H1 (cell line): ENCODE results near the gene TMEM181. TPM values are rescaled to one million over a fixed set of nuclear protein-coding genes. Genes with fewer than 3 reads are reported as not detected.

Source experiments
- CTCF ChIA-PET: fragments of 300-600 bp; sonication (Branson Sonifier 250); formaldehyde crosslinking; loops from one replicate; lab custom pipeline; 2021; ENCODE audit not compliant: partially characterized antibody; lab: Charles Lee
- POLR2A ChIA-PET: fragments of 300-600 bp; sonication (Branson Sonifier 250); formaldehyde crosslinking; loops from one replicate; lab custom pipeline; 2021; ENCODE audit warnings: inconsistent platforms; ENCODE audit not compliant: partially characterized antibody; lab: Charles Lee
- DNase-seq, 2 experiments: peaks; one replicate each; pipeline versions ENCODE4 v3.0.0 to v3.0.0-alpha.2; 2010 to 2022; ENCODE audit warnings: low spot score in 2 of 2, low read depth in 1 of 2, mixed read lengths in 1 of 2
- FAIRE-seq: peaks from 2 replicates; lab custom pipeline; 2011; peaks lifted over from hg19 to GRCh38; lab: Jason Lieb, UNC
- H2AFZ ChIP-seq: 2 replicates; pipeline ENCODE4 v1.8.1; 2012; ENCODE audit warnings: low read length, inconsistent platforms
- H2AK5ac ChIP-seq: 2 replicates; pipeline ENCODE4 v1.6.1; 2013; ENCODE audit warnings: low read depth, low read length
- H2BK120ac ChIP-seq: replicated peaks from 2 replicates; pipeline ENCODE3; 2013; ENCODE audit warnings: low read depth, low read length, inconsistent platforms
- H2BK12ac ChIP-seq: 2 replicates; pipeline ENCODE4 v1.6.1; 2013; ENCODE audit warnings: low read depth, low read length
- H2BK15ac ChIP-seq: 2 replicates; pipeline ENCODE4 v1.6.1; 2013; ENCODE audit warnings: low read length
- H2BK20ac ChIP-seq: 2 replicates; pipeline ENCODE4 v1.6.1; 2013; ENCODE audit warnings: low read length
- H2BK5ac ChIP-seq: 2 replicates; pipeline ENCODE4 v1.6.1; 2013; ENCODE audit warnings: low read depth, low read length
- H3K14ac ChIP-seq: 2 replicates; pipeline ENCODE4 v1.6.1; 2013; ENCODE audit warnings: inconsistent platforms; ENCODE audit not compliant: insufficient read length
- H3K18ac ChIP-seq: 2 replicates; pipeline ENCODE4 v1.6.1; 2013; ENCODE audit warnings: low read length; ENCODE audit errors: extremely low read depth
- H3K23ac ChIP-seq: 2 replicates; pipeline ENCODE4 v1.6.1; 2013; ENCODE audit warnings: inconsistent platforms; ENCODE audit not compliant: insufficient read length
- H3K23me2 ChIP-seq: 2 replicates; pipeline ENCODE4 v1.6.1; 2013; ENCODE audit warnings: low read depth, low read length
- H3K27ac ChIP-seq: 2 replicates; pipeline ENCODE4 v1.6.1; 2011; ENCODE audit warnings: low read depth, low read length, inconsistent platforms
- H3K27me3 ChIP-seq, 4 experiments: replicated peaks in 1 of 4; 1 replicate in 1 of 4; 2 replicates in 3 of 4; pipeline versions ENCODE4 v1.6.1 to v1.8.1; 2011 to 2013; ENCODE audit warnings: low read length in 3 of 4, mild to moderate bottlenecking in 3 of 4, inconsistent platforms in 2 of 4, mixed read lengths in 2 of 4, moderate library complexity in 1 of 4; ENCODE audit not compliant: control insufficient read depth in 3 of 4, insufficient read depth in 3 of 4; ENCODE audit errors: extremely low read depth in 1 of 4
- H3K36me3 ChIP-seq, 4 experiments: 2 replicates each; pipeline versions ENCODE4 v1.6.1 to v1.8.1; 2011 to 2013; ENCODE audit warnings: mild to moderate bottlenecking in 4 of 4, low read length in 3 of 4, moderate library complexity in 2 of 4, control low read depth in 1 of 4, inconsistent platforms in 1 of 4; ENCODE audit not compliant: insufficient read depth in 4 of 4, control insufficient read depth in 2 of 4
- H3K4ac ChIP-seq: replicated peaks from 2 replicates; pipeline ENCODE3; 2013; ENCODE audit warnings: low read length, low read depth, mixed read lengths, inconsistent platforms; ENCODE audit not compliant: insufficient read length
- H3K4me1 ChIP-seq, 4 experiments: replicated peaks in 1 of 4; 1 replicate in 1 of 4; 2 replicates in 3 of 4; pipeline versions ENCODE4 v1.6.1 to v1.8.1; 2011 to 2013; ENCODE audit warnings: low read length in 3 of 4, inconsistent platforms in 2 of 4, mixed read lengths in 1 of 4; ENCODE audit not compliant: insufficient read depth in 4 of 4, control insufficient read depth in 3 of 4
- H3K4me2 ChIP-seq, 2 experiments: 2 replicates each; pipeline versions ENCODE4 v1.6.1 to v1.8.1; 2011 to 2013; ENCODE audit warnings: low read depth in 2 of 2, low read length in 2 of 2, control low read depth in 1 of 2, inconsistent platforms in 1 of 2, mild to moderate bottlenecking in 1 of 2; ENCODE audit not compliant: insufficient read depth in 1 of 2
- H3K4me3 ChIP-seq, 4 experiments: fragments of 200-600, 300-600 bp in 1 of 4; sonication (generic), shearing (Covaris generic), sonication (Bioruptor Twin) in 1 of 4; 2 replicates each; pipeline versions ENCODE4 v1.5.1 to v1.8.1; 2011 to 2016; ENCODE audit warnings: low read length in 4 of 4, low read depth in 3 of 4, control low read depth in 2 of 4, inconsistent platforms in 2 of 4, mild to moderate bottlenecking in 2 of 4, mixed read lengths in 1 of 4, moderate library complexity in 1 of 4; ENCODE audit not compliant: insufficient read depth in 2 of 4; ENCODE audit errors: extremely low read depth in 1 of 4
- H3K56ac ChIP-seq: replicated peaks from 2 replicates; pipeline ENCODE3; 2013; ENCODE audit warnings: low read depth, mild to moderate bottlenecking, mixed read lengths, low read length, inconsistent platforms; ENCODE audit not compliant: insufficient read length
- H3K79me1 ChIP-seq: 2 replicates; pipeline ENCODE4 v1.6.1; 2013; ENCODE audit warnings: low read depth, low read length, control low read depth
- H3K79me2 ChIP-seq, 2 experiments: 2 replicates each; pipeline versions ENCODE4 v1.6.1 to v1.8.1; 2012 to 2013; ENCODE audit warnings: low read length in 2 of 2, mild to moderate bottlenecking in 2 of 2, inconsistent platforms in 1 of 2; ENCODE audit not compliant: insufficient read depth in 2 of 2, control insufficient read depth in 1 of 2
- H3K9ac ChIP-seq, 4 experiments: replicated peaks in 1 of 4; 1 replicate in 1 of 4; 2 replicates in 3 of 4; pipeline versions ENCODE4 v1.6.1 to v1.8.1; 2011 to 2013; ENCODE audit warnings: low read depth in 3 of 4, low read length in 3 of 4, control low read depth in 2 of 4, mild to moderate bottlenecking in 2 of 4, moderate library complexity in 2 of 4, inconsistent platforms in 1 of 4; ENCODE audit errors: extremely low read depth in 1 of 4
- H3K9me3 ChIP-seq, 2 experiments: 2 replicates each; pipeline versions ENCODE4 v1.6.1 to v1.8.1; 2012 to 2013; ENCODE audit warnings: mild to moderate bottlenecking in 2 of 2, moderate library complexity in 2 of 2, control low read depth in 1 of 2, inconsistent platforms in 1 of 2, low read depth in 1 of 2, low read length in 1 of 2, mixed read lengths in 1 of 2; ENCODE audit not compliant: insufficient read depth in 2 of 2
- H4K20me1 ChIP-seq, 2 experiments: replicated peaks in 1 of 2; 2 replicates each; pipeline versions ENCODE3 to v1.8.1; 2011 to 2013; ENCODE audit warnings: inconsistent platforms in 2 of 2, low read length in 2 of 2, mild to moderate bottlenecking in 1 of 2; ENCODE audit not compliant: insufficient read depth in 2 of 2, control insufficient read depth in 1 of 2
- H4K5ac ChIP-seq: 2 replicates; pipeline ENCODE4 v1.6.1; 2013; ENCODE audit warnings: low read length, low read depth, mixed read lengths, inconsistent platforms; ENCODE audit not compliant: insufficient read length
- H4K8ac ChIP-seq: 2 replicates; pipeline ENCODE4 v1.8.0; 2013; ENCODE audit warnings: mild to moderate bottlenecking, moderate library complexity, low read length, inconsistent platforms; ENCODE audit not compliant: insufficient read depth; ENCODE audit errors: extremely low read depth
- H4K91ac ChIP-seq: replicated peaks from 2 replicates; pipeline ENCODE3; 2013; ENCODE audit warnings: low read length, mixed read lengths, inconsistent platforms; ENCODE audit not compliant: insufficient read length
- BACH1 ChIP-seq: IDR thresholded peaks from 2 replicates; pipeline ENCODE4 v1.6.1; 2012; ENCODE audit warnings: low read length, improper control_type of control experiment
- CTBP2 ChIP-seq: IDR thresholded peaks from 2 replicates; pipeline ENCODE4 v1.7.0; 2011; ENCODE audit warnings: borderline replicate concordance, mild to moderate bottlenecking, moderate library complexity, mixed read lengths, low read length; ENCODE audit not compliant: insufficient read depth, insufficient read length
- EGR1 ChIP-seq: IDR thresholded peaks from 2 replicates; pipeline ENCODE4 v1.6.1; 2011; ENCODE audit warnings: low read depth, low read length, borderline replicate concordance
- NRF1 ChIP-seq: IDR thresholded peaks from 2 replicates; pipeline ENCODE4 v1.6.1; 2011; ENCODE audit warnings: mild to moderate bottlenecking, low read depth, low read length, improper control_type of control experiment
- POLR2A ChIP-seq, 2 experiments: IDR thresholded peaks; 1 replicate in 1 of 2; 2 replicates in 1 of 2; pipeline ENCODE4 v1.6.1; 2011; ENCODE audit warnings: low read depth in 2 of 2, low read length in 2 of 2, mild to moderate bottlenecking in 2 of 2; ENCODE audit errors: control extremely low read depth in 1 of 2
- RFX5 ChIP-seq: IDR thresholded peaks from 2 replicates; pipeline ENCODE4 v1.6.1; 2011; ENCODE audit warnings: low read depth, low read length, improper control_type of control experiment, borderline replicate concordance
- SIX5 ChIP-seq: IDR thresholded peaks from 2 replicates; pipeline ENCODE4 v1.6.1; 2011; ENCODE audit warnings: mild to moderate bottlenecking, low read depth, low read length
- SP4 ChIP-seq: IDR thresholded peaks from 2 replicates; pipeline ENCODE4 v1.6.1; 2012; ENCODE audit warnings: low read length, inconsistent platforms
- SRF ChIP-seq: IDR thresholded peaks from 2 replicates; pipeline ENCODE4 v1.6.1; 2011; ENCODE audit warnings: mild to moderate bottlenecking, low read depth, low read length, moderate library complexity
- TBP ChIP-seq: IDR thresholded peaks from 2 replicates; pipeline ENCODE4 v1.6.1; 2011; ENCODE audit warnings: low read depth, low read length, improper control_type of control experiment
- TEAD4 ChIP-seq: IDR thresholded peaks from 2 replicates; pipeline ENCODE4 v1.6.1; 2012; ENCODE audit warnings: low read depth, low read length, inconsistent platforms, mixed read lengths
- WGBS, 2 experiments: shearing (Covaris generic) in 1 of 2; methylation state at CpG; one replicate each; pipeline versions ENCODE4 v1.1.6 to v1.1.7; 2013 to 2015; ENCODE audit warnings: low lambda C conversion rate in 2 of 2, mixed read lengths in 2 of 2, inconsistent platforms in 1 of 2, low coverage in 1 of 2, missing lambda C conversion rate in 1 of 2; ENCODE audit not compliant: insufficient replicate concordance in 2 of 2, insufficient coverage in 1 of 2, insufficient read length in 1 of 2; ENCODE audit errors: extremely low coverage in 1 of 2, missing lambda C conversion rate in 1 of 2; 5-methylcytosine and 5-hydroxymethylcytosine counted together
- polyA plus RNA-seq, 7 experiments: library from polyadenylated mRNA; depleted of rRNA in 3 of 7; stranded (reverse) in 5 of 7; unstranded in 2 of 7; fragments of >200 nt in 5 of 7; fragments of 200-250 nt in 2 of 7; gene quantifications; 1 replicate in 5 of 7; 2 replicates in 1 of 7; 4 replicates in 1 of 7; pipeline versions ENCODE4 v1.2.1 to v1.2.3, GENCODE V29; 2011 to 2013; ENCODE audit warnings: missing spikeins in 2 of 7, mixed read lengths in 2 of 7
- total RNA-seq: library from RNA; stranded (reverse); fragmentation: NEBNext Ultra II Directional; extraction: Animal tissue kit (Norgen Biotek cat#: 25700); gene quantifications from 2 replicates; pipeline ENCODE4 v1.2.1, GENCODE V29; 2021
- TF ChIP-seq, protein P1 (sequence below), 3 experiments: IDR thresholded peaks; 1 replicate in 2 of 3; 2 replicates in 1 of 3; pipeline versions ENCODE4 v1.5.1 to v1.6.1; 2011; ENCODE audit warnings: low read length in 3 of 3, mild to moderate bottlenecking in 3 of 3, inconsistent platforms in 2 of 3, low read depth in 1 of 3, moderate library complexity in 1 of 3; ENCODE audit not compliant: insufficient read depth in 1 of 3; ENCODE audit errors: control extremely low read depth in 1 of 3
- TF ChIP-seq, protein P2 (sequence below): IDR thresholded peaks from 2 replicates; pipeline ENCODE4 v1.6.1; 2012; ENCODE audit warnings: inconsistent platforms

TMEM181 gene
- total and polyA plus RNA-seq, 2 of the 8 experiments (the other 6 are each of a cell fraction or from before 2014, with no cell fraction given), result 8.6 to 19.0 TPM

DNA sequence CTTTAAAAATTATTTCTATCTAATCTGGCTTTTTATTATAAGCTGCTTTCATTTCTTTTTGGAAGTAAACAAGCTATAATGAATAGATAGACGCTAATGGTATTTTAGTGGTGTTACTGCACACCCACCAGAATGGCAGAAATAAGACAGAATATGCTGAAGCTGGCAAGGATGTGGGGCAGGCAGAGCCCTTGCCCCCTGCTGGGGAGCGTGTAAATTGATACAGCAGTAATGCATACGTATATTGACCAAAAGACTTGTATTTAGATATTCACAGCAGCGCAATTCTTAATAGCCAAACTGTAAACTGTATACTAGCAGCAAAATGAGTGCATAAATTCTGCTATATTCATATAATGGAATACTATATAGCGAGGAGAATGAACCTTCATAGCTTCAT, 35.3 kb downstream of the TMEM181 start:
- H3K79me2 ChIP-seq, result no peaks in the 10 kb centered on the region
- H3K4ac ChIP-seq, result no peak overlapping the region
- H3K79me1 ChIP-seq, result no peaks in the 10 kb centered on the region; the same call in 1 of the 2 replicates
- no peak overlapping the region for H2BK5ac ChIP-seq
- H3K9ac ChIP-seq, result no peak overlapping the region
- H3K9me3 ChIP-seq, result no peaks in the 10 kb centered on the region
- no peak overlapping the region for H3K4me2 ChIP-seq
- H4K5ac ChIP-seq, result no peak overlapping the region
- no peak overlapping the region for H3K18ac ChIP-seq
- H3K4me1 ChIP-seq, result no peaks in the 10 kb centered on the region
- no peak overlapping the region for H3K56ac ChIP-seq
- no peak overlapping the region for H4K91ac ChIP-seq
- H2BK120ac ChIP-seq, result no peak overlapping the region
- H3K23me2 ChIP-seq, result peaks cover 2% of the 10 kb centered on the region; the same call in 1 of the 2 replicates
- H3K27me3 ChIP-seq, result no peaks in the 10 kb centered on the region; a peak in 1 of 7 replicates
- no peak overlapping the region for H2BK12ac ChIP-seq
- H2BK20ac ChIP-seq, result no peak overlapping the region
- DNase-seq, result no peak
- FAIRE-seq, result no peak
- 95% methylated on average over 5 of the region's 5 CpGs; no CpG with 5 or more reads in 1 of the 2 experiments for WGBS, 2 experiments
- no peak overlapping the region for H3K27ac ChIP-seq
- no peak overlapping the region for H3K14ac ChIP-seq
- H4K20me1 ChIP-seq, result peaks cover 0 to 12% of the 10 kb centered on the region in 2 experiments
- H2BK15ac ChIP-seq, result no peak overlapping the region
- ChIA-PET CTCF (interaction anchor here (1.0 to 3.4 kb wide), 5 partner anchors 8 to 17 kb away, joined by 3 to 13 read pairs (median 3); no protein-coding TSS in a partner anchor), POLR2A (no interaction called here)
- no peak overlapping the region for H3K23ac ChIP-seq
- no peak overlapping the region for H4K8ac ChIP-seq
- no peak overlapping the region for H2AFZ ChIP-seq
- H3K36me3 ChIP-seq, result peaks cover 10 to 48% (median 24%) of the 10 kb centered on the region in 4 experiments
- no peak overlapping the region for H3K4me3 ChIP-seq
- no peak overlapping the region for H2AK5ac ChIP-seq
- TF ChIP-seq POLR2A (IDR thresholded peaks at IDR 0.05; ENCODE audit: control extremely low read depth in 1 of 2, low read depth in 2 of 2, low read length in 2 of 2) (no peak), SIX5 (no peak), TEAD4 (no peak), EGR1 (no peak), SP4 (no peak), SRF (no peak), RFX5 (no peak), NRF1 (no peak), CTBP2 (no peak), TBP (no peak), BACH1 (no peak)
- TF ChIP-seq, protein P1, sequence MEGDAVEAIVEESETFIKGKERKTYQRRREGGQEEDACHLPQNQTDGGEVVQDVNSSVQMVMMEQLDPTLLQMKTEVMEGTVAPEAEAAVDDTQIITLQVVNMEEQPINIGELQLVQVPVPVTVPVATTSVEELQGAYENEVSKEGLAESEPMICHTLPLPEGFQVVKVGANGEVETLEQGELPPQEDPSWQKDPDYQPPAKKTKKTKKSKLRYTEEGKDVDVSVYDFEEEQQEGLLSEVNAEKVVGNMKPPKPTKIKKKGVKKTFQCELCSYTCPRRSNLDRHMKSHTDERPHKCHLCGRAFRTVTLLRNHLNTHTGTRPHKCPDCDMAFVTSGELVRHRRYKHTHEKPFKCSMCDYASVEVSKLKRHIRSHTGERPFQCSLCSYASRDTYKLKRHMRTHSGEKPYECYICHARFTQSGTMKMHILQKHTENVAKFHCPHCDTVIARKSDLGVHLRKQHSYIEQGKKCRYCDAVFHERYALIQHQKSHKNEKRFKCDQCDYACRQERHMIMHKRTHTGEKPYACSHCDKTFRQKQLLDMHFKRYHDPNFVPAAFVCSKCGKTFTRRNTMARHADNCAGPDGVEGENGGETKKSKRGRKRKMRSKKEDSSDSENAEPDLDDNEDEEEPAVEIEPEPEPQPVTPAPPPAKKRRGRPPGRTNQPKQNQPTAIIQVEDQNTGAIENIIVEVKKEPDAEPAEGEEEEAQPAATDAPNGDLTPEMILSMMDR (IDR thresholded peaks at IDR 0.05; ENCODE audit: control extremely low read depth in 1 of 3, insufficient read depth in 1 of 3, low read depth in 1 of 3, low read length in 3 of 3), result no peak
- TF ChIP-seq, protein P2, sequence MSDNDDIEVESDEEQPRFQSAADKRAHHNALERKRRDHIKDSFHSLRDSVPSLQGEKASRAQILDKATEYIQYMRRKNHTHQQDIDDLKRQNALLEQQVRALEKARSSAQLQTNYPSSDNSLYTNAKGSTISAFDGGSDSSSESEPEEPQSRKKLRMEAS, result no peak
